ENCODE results near the gene VPS13D.
"Not testable (repeated sequence)": the region's sequence is repeated elsewhere in the genome, so short reads cannot be mapped to it uniquely, and the experiment has no call there.

The VPS13D gene

GRCh38 chr1:12504601-12505000 is 274.8 kb downstream of the VPS13D start:
- no peak for DNase-seq

GRCh38 chr1:12505231-12505630 is 275.4 kb downstream of the VPS13D start:
- DNase-seq = no peak

- no peak for DNase-seq
Observed at GRCh38 chr1:12505639-12506280, 275.9 kb downstream of the VPS13D start.

- no peak for DNase-seq
Observed at GRCh38 chr1:12506281-12507280, 276.8 kb downstream of the VPS13D start.

- DNase-seq = no peak
Observed at GRCh38 chr1:12507631-12508030, 277.8 kb downstream of the VPS13D start.

- DNase-seq = no peak
Observed at GRCh38 chr1:12508849-12509248, 279.0 kb downstream of the VPS13D start.

- no peak for DNase-seq
Observed at GRCh38 chr1:12511128-12511484, 281.3 kb downstream of the VPS13D start.

GRCh38 chr1:12511516-12512468 is 282.0 kb downstream of the VPS13D start:
- no peak for DNase-seq

GRCh38 chr1:12513181-12513580 is 283.4 kb downstream of the VPS13D start:
- no peak for DNase-seq

- no peak for DNase-seq
Observed at GRCh38 chr1:12514590-12514989, 284.8 kb downstream of the VPS13D start.

GRCh38 chr1:12515234-12515633 is 285.4 kb downstream of the VPS13D start:
- DNase-seq = no peak

- DNase-seq = no peak
Observed at GRCh38 chr1:12516741-12517140, 286.9 kb downstream of the VPS13D start.

- no peak for DNase-seq
Observed at GRCh38 chr1:12518931-12519692, 289.3 kb downstream of the VPS13D start.

- no peak for DNase-seq
Observed at GRCh38 chr1:12519693-12520364, 290.0 kb downstream of the VPS13D start.

GRCh38 chr1:12521096-12521495 is 291.3 kb downstream of the VPS13D start:
- DNase-seq = no peak

GRCh38 chr1:12522780-12523179 is 292.9 kb downstream of the VPS13D start:
- not testable (repeated sequence) for DNase-seq

GRCh38 chr1:12524266-12524665 is 294.4 kb downstream of the VPS13D start:
- no peak for DNase-seq

- no peak for DNase-seq
Observed at GRCh38 chr1:12525311-12526181, 295.7 kb downstream of the VPS13D start.

- DNase-seq = no peak
Observed at GRCh38 chr1:12527564-12527963, 297.7 kb downstream of the VPS13D start.

Measured in effector CD4-positive, alpha-beta T cell (primary cell).